ENCODE measurements around the gene CASP4.

CASP4 gene

DNA sequence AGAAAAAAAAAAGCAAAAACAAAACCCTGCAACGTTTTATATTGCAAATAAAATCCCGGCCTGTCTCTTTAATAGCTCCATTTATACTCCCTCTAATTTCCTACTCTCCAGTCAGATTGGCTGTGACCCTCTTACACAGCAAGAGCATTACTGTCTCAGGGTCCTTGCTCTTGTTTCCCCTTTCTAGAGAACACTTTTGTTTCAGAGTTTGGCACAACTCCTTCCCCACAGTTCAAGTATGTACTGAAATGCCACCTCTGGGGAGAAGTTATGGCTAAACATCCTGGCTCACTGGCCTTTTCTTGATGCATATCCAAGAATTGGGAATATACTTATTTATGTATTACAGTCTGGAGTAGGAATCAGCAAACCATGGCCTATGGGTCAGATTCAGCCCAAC is 72.7 kb downstream of the CASP4 start:
- TF ChIP-seq NFIC (IDR thresholded peaks at IDR 0.05) (no peak), ZBTB7A (IDR thresholded peaks at IDR 0.05; ENCODE audit: low read depth) (no peak), FOXM1 (IDR thresholded peaks at IDR 0.05; ENCODE audit: borderline replicate concordance, low read depth) (no peak)

DNA sequence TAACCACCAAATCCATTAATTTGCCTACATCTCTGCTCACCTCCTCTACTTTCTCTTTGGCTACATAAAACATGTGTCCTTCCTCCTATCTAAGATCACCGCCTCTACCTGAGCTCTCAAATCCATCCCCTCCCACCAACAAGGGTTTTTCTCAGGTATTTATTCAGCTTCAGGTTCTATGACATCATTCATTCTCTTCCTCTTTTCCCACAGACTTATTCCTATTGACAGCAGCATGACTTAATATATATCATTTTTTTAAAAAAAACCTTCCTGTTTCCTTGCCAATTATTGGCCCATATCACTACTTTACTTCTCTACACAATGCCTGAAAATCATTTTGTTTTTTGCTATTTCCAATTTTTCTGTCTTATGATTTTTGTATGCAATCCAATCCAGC is 74.5 kb downstream of the CASP4 start:
- TF ChIP-seq TAF1 (IDR thresholded peaks at IDR 0.05; ENCODE audit: low read depth) = no peak
- TF ChIP-seq, protein P1, sequence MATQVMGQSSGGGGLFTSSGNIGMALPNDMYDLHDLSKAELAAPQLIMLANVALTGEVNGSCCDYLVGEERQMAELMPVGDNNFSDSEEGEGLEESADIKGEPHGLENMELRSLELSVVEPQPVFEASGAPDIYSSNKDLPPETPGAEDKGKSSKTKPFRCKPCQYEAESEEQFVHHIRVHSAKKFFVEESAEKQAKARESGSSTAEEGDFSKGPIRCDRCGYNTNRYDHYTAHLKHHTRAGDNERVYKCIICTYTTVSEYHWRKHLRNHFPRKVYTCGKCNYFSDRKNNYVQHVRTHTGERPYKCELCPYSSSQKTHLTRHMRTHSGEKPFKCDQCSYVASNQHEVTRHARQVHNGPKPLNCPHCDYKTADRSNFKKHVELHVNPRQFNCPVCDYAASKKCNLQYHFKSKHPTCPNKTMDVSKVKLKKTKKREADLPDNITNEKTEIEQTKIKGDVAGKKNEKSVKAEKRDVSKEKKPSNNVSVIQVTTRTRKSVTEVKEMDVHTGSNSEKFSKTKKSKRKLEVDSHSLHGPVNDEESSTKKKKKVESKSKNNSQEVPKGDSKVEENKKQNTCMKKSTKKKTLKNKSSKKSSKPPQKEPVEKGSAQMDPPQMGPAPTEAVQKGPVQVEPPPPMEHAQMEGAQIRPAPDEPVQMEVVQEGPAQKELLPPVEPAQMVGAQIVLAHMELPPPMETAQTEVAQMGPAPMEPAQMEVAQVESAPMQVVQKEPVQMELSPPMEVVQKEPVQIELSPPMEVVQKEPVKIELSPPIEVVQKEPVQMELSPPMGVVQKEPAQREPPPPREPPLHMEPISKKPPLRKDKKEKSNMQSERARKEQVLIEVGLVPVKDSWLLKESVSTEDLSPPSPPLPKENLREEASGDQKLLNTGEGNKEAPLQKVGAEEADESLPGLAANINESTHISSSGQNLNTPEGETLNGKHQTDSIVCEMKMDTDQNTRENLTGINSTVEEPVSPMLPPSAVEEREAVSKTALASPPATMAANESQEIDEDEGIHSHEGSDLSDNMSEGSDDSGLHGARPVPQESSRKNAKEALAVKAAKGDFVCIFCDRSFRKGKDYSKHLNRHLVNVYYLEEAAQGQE (IDR thresholded peaks at IDR 0.05; ENCODE audit: low read depth) = no peak
- TF ChIP-seq ZBTB7A (IDR thresholded peaks at IDR 0.05; ENCODE audit: low read depth) = no peak
- TF ChIP-seq YY1 (IDR thresholded peaks at IDR 0.05; ENCODE audit: low read depth) = no peak
- TF ChIP-seq CEBPB (IDR thresholded peaks at IDR 0.05) = no peak
- TF ChIP-seq CREB1 (IDR thresholded peaks at IDR 0.05; ENCODE audit: low read depth) = no peak
- no peak for TF ChIP-seq TEAD4 (IDR thresholded peaks at IDR 0.05)
- no peak for TF ChIP-seq RAD21 (IDR thresholded peaks at IDR 0.05; ENCODE audit: low read depth)
- no peak for TF ChIP-seq NFIC (IDR thresholded peaks at IDR 0.05)

Data from Ishikawa (cell line).